Muscle of leg (tissue), 11 donors: ENCODE measurements around the gene C20orf96. TPM values are rescaled to one million over a fixed set of nuclear protein-coding genes. Genes with fewer than 3 reads are reported as not detected.
A peak's percentile ranks its signal among the peaks of the same experiment; 100 is the strongest.

Source experiments
- DNase-seq: peaks from one replicate; pipeline ENCODE4 v3.0.0; 2013
- H3K27ac ChIP-seq: one replicate; pipeline ENCODE4 v1.5.1; 2013; ENCODE audit warnings: mild to moderate bottlenecking, low read length, control low read depth
- H3K27me3 ChIP-seq: one replicate; pipeline ENCODE4 v1.6.1; 2013; ENCODE audit warnings: low read length; ENCODE audit not compliant: control insufficient read depth, insufficient read depth
- H3K36me3 ChIP-seq: one replicate; pipeline ENCODE4 v1.6.1; 2013; ENCODE audit warnings: low read length; ENCODE audit not compliant: control insufficient read depth, insufficient read depth
- H3K4me1 ChIP-seq: one replicate; pipeline ENCODE4 v1.6.1; 2013; ENCODE audit warnings: low read length; ENCODE audit not compliant: control insufficient read depth, insufficient read depth
- H3K4me3 ChIP-seq: one replicate; pipeline ENCODE4 v1.5.1; 2013; ENCODE audit warnings: low read length, control low read depth
- H3K9me3 ChIP-seq: replicated peaks from 2 replicates; pipeline ENCODE4 v1.6.1; 2013; ENCODE audit warnings: low read depth, low read length; ENCODE audit not compliant: control insufficient read depth
- WGBS: methylation state at CpG from one replicate; pipeline ENCODE4 v1.1.5; 2013; ENCODE audit warnings: missing lambda C conversion rate; ENCODE audit not compliant: insufficient coverage; 5-methylcytosine and 5-hydroxymethylcytosine counted together
- polyA plus RNA-seq, 8 donors: library from polyadenylated mRNA; unstranded; fragments of 120-200 nt; gene quantifications; one replicate each; pipeline versions ENCODE4 v1.2.1 to v1.2.3, GENCODE V29; 2013; ENCODE audit warnings: inconsistent platforms in 1 of 8, low replicate concordance in 1 of 8; ENCODE audit not compliant: insufficient read length in 8 of 8, insufficient read depth in 1 of 8
- total RNA-seq: library from RNA; stranded (reverse); fragments of 120-200 nt; gene quantifications from one replicate; pipeline ENCODE4 v1.2.4, GENCODE V29; 2013

C20orf96 gene
- total and polyA plus RNA-seq, 9 donors = 2.9 to 14.0 (median 12.0) TPM

- Histone ChIP-seq H3K9me3 (no peaks in the 10 kb centered on the region), H3K36me3 (peaks cover 4% of the 10 kb centered on the region), H3K4me3 (no peak overlapping the region), H3K27ac (peak overlapping the region; percentile 80), H3K4me1 (peaks cover 30% of the 10 kb centered on the region), H3K27me3 (no peaks in the 10 kb centered on the region)
- WGBS = 0% methylated on average over 1 of the region's 10 CpGs
- DNase-seq = peak; percentile 63
Measured at GRCh38 chr20:300345-300990, 9.9 kb upstream of the C20orf96 start.

GRCh38 chr20:298776-299391 is 8.3 kb upstream of the C20orf96 start:
- WGBS = 0% methylated on average over 5 of the region's 15 CpGs
- peak overlapping the region; percentile 94 for H3K27ac ChIP-seq
- peaks cover 30% of the 10 kb centered on the region for H3K4me1 ChIP-seq
- no peak for DNase-seq
- peak overlapping the region; percentile 69 for H3K4me3 ChIP-seq
- H3K27me3 ChIP-seq = no peaks in the 10 kb centered on the region
- H3K36me3 ChIP-seq = peaks cover 4% of the 10 kb centered on the region
- no peaks in the 10 kb centered on the region for H3K9me3 ChIP-seq

- Histone ChIP-seq H3K9me3 (no peaks in the 10 kb centered on the region), H3K4me1 (peaks cover 30% of the 10 kb centered on the region), H3K4me3 (peak overlapping the region; percentile 69), H3K27ac (peak overlapping the region; percentile 94), H3K36me3 (peaks cover 4% of the 10 kb centered on the region), H3K27me3 (no peaks in the 10 kb centered on the region)
- peak; percentile 86 for DNase-seq
- WGBS = under 1% methylated on average over 75 of the region's 75 CpGs
Measured at GRCh38 chr20:297925-298775, 7.6 kb upstream of the C20orf96 start.

GRCh38 chr20:297098-297924 is 6.8 kb upstream of the C20orf96 start, which contains the start of gene ZCCHC3:
ZCCHC3 (plus strand) TSS chr20:297570; CDS start chr20:297587, 17 bp downstream.
- DNase-seq = peak; percentile 97
- peak within 1 kb of the TSS; percentile 94 for H3K27ac ChIP-seq
- H3K36me3 ChIP-seq = peaks cover 4% of the 10 kb centered on the region
- under 1% methylated on average over 86 of the region's 99 CpGs for WGBS
- no peaks in the 10 kb centered on the region for H3K9me3 ChIP-seq
- peak within 1 kb of the TSS; percentile 69 for H3K4me3 ChIP-seq
- H3K4me1 ChIP-seq = peaks cover 30% of the 10 kb centered on the region
- H3K27me3 ChIP-seq = no peaks in the 10 kb centered on the region

GRCh38 chr20:295804-296203 is 5.3 kb upstream of the C20orf96 start:
- H3K4me3 ChIP-seq = no peak overlapping the region
- WGBS = 75% methylated on average over 3 of the region's 4 CpGs
- no peak overlapping the region for H3K27ac ChIP-seq
- no peaks in the 10 kb centered on the region for H3K27me3 ChIP-seq
- peaks cover 4% of the 10 kb centered on the region for H3K36me3 ChIP-seq
- H3K9me3 ChIP-seq = no peaks in the 10 kb centered on the region
- DNase-seq = no peak
- H3K4me1 ChIP-seq = peaks cover 28% of the 10 kb centered on the region

DNA sequence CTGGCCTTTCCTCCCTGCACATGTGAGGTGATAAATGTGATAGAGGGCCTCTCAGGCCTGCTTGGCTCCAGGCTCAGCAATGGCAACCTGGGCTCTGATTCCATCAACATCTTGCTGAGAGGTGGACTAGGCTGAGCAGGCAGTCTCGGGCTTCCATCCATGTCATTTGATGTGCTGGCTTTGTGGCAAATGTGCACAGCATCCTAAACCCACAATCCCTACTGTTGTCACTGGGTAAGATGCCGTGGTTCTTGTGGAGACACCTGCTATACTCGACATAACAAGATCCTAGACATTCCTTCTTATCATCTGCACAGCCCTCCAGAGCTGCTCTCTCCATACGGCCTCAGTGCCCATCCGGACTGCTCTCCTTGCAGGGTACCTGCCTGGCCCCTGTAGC is 4.1 kb upstream of the C20orf96 start:
- Histone ChIP-seq H3K27me3 (no peaks in the 10 kb centered on the region), H3K4me1 (peaks cover 20% of the 10 kb centered on the region), H3K27ac (no peak overlapping the region), H3K9me3 (no peaks in the 10 kb centered on the region), H3K36me3 (peaks cover 2% of the 10 kb centered on the region), H3K4me3 (no peak overlapping the region)
- no peak for DNase-seq
- WGBS = 78% methylated on average over 4 of the region's 5 CpGs

DNA sequence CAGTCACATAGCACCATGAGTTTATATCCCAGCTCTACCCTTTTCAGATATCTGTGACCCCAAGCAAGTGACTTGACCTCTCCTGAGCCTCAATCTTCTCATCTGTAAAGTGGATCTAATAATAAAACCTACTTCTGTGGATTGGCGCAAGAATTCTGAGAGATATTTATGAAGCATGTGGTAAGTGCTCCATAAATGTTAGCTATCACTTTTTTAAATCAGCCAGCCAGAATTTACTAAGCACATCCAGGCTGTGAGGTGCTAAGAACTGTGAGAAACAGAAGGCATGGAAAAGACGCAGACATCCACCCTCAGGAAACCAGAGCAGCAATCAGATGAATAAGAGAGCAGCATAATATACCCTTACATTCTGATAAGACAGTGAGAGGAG is 862 bp downstream of the C20orf96 start:
- Histone ChIP-seq H3K4me1 (peaks cover 13% of the 10 kb centered on the region), H3K27ac (peak overlapping the region; percentile 91), H3K36me3 (no peaks in the 10 kb centered on the region), H3K9me3 (peaks cover 4% of the 10 kb centered on the region), H3K4me3 (peak overlapping the region; percentile 58), H3K27me3 (no peaks in the 10 kb centered on the region)
- DNase-seq = no peak
- no CpG with 5 or more reads among the region's 2 CpGs for WGBS

DNA sequence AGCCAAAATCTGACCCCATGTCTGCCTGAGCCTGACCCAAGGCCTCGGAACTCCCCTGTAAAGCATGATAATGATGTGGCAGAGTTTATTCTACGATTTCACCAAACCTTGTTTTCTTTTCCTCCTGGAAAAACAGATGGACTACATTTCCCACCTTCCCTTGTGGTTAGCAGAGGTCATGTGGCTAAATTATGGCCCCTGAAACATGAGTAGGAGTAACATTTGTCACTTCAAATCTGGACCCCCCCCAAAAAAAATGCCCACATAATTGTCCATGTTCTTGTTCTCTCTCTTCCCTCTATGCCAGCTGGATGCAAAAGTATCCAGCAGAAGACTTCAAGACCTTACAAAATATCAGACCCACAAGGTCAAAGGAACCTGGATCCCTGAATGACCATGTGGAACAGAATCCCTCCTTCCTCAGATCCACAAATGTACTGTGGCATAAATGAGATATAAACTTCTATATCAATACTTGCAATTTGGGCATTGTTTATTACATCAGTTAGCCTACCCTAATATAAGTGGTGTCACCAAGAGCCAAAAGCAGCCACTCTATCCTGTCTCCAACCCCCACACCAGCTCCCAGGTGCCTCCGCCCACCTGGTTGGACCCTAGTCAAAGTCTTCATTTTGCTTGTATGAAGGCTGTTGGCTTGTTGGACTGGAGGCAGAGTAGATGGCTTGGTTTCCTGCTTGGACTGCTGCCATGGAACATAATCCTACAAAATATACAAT is 1.4 kb downstream of the C20orf96 start:
- peaks cover 13% of the 10 kb centered on the region for H3K4me1 ChIP-seq
- peaks cover 4% of the 10 kb centered on the region for H3K9me3 ChIP-seq
- no peak overlapping the region for H3K4me3 ChIP-seq
- H3K36me3 ChIP-seq = no peaks in the 10 kb centered on the region
- H3K27me3 ChIP-seq = no peaks in the 10 kb centered on the region
- no CpG with 5 or more reads among the region's 3 CpGs for WGBS
- peak; percentile 45 for DNase-seq
- H3K27ac ChIP-seq = no peak overlapping the region

- Histone ChIP-seq H3K27ac (no peak overlapping the region), H3K4me3 (no peak overlapping the region), H3K9me3 (peaks cover 4% of the 10 kb centered on the region), H3K4me1 (peaks cover 11% of the 10 kb centered on the region), H3K36me3 (peaks cover 6% of the 10 kb centered on the region), H3K27me3 (no peaks in the 10 kb centered on the region)
- no CpG with 5 or more reads among the region's 2 CpGs for whole genome bisulfite sequencing
- no peak for DNase-seq
Measured at GRCh38 chr20:286508-286907, 4.0 kb downstream of the C20orf96 start.
